Spleen (tissue), 11 donors: ENCODE measurements around the gene RRP7A. TPM values are rescaled to one million over a fixed set of nuclear protein-coding genes. Genes with fewer than 3 reads are reported as not detected.

Experiments
- DNase-seq: peaks from one replicate; pipeline ENCODE4 v3.0.0-alpha.2; 2020
- H3K27ac ChIP-seq, 8 donors: fragments of 200-600 bp; sonication (generic) in 7 of 8; 1 replicate in 4 of 8; 2 replicates in 4 of 8; pipeline versions ENCODE4 v1.5.0 to v1.8.0; 2016 to 2021; ENCODE audit warnings: inconsistent platforms in 4 of 8, mild to moderate bottlenecking in 4 of 8, moderate library complexity in 1 of 8
- H3K27me3 ChIP-seq, 7 donors: fragments of 200-600 bp; sonication (generic) in 6 of 7; replicated peaks in 1 of 7; 1 replicate in 4 of 7; 2 replicates in 3 of 7; pipeline versions ENCODE4 v1.5.0 to v1.8.0; 2016 to 2021; ENCODE audit warnings: inconsistent platforms in 3 of 7, mild to moderate bottlenecking in 1 of 7
- H3K36me3 ChIP-seq, 6 donors: fragments of 200-600 bp; sonication (generic) in 5 of 6; 1 replicate in 4 of 6; 2 replicates in 2 of 6; pipeline versions ENCODE4 v1.5.0 to v1.8.0; 2016 to 2021; ENCODE audit warnings: inconsistent platforms in 2 of 6
- H3K4me1 ChIP-seq, 6 donors: fragments of 200-600 bp; sonication (generic) in 5 of 6; 1 replicate in 3 of 6; 2 replicates in 3 of 6; pipeline versions ENCODE4 v1.5.0 to v1.8.0; 2016 to 2021; ENCODE audit warnings: inconsistent platforms in 3 of 6
- H3K4me3 ChIP-seq, 8 donors: fragments of 200-600 bp; sonication (generic) in 7 of 8; 1 replicate in 4 of 8; 2 replicates in 4 of 8; pipeline versions ENCODE4 v1.5.0 to v1.8.0; 2016 to 2021; ENCODE audit warnings: inconsistent platforms in 4 of 8, mild to moderate bottlenecking in 4 of 8, moderate library complexity in 2 of 8
- H3K9me3 ChIP-seq, 8 donors: fragments of 200-600 bp; sonication (generic) in 7 of 8; 1 replicate in 4 of 8; 2 replicates in 4 of 8; pipeline versions ENCODE4 v1.5.0 to v1.8.0; 2016 to 2021; ENCODE audit warnings: inconsistent platforms in 4 of 8
- CTCF ChIP-seq, 11 experiments: fragments of 200-600 bp in 7 of 11; fragments of 450-650 bp in 4 of 11; sonication (generic) in 4 of 11; IDR thresholded peaks in 8 of 11; conservative IDR thresholded peaks in 3 of 11; 1 replicate in 7 of 11; 2 replicates in 4 of 11; pipeline versions ENCODE4 v1.4.0 to v1.8.0; 2016 to 2021; ENCODE audit warnings: antibody characterized with exemption in 11 of 11, inconsistent platforms in 4 of 11, mild to moderate bottlenecking in 1 of 11
- POLR2A ChIP-seq, 3 donors: fragments of 450-650 bp; IDR thresholded peaks; one replicate each; pipeline ENCODE4 v1.5.1; 2017; ENCODE audit warnings: antibody characterized with exemption in 3 of 3, mild to moderate bottlenecking in 1 of 3
- POLR2AphosphoS5 ChIP-seq, 3 donors: sonication (generic); formaldehyde crosslinking; IDR thresholded peaks; one replicate each; pipeline ENCODE4 v1.5.1; 2017; ENCODE audit warnings: antibody characterized with exemption in 3 of 3
- WGBS, 5 donors: extraction: QIAGEN DNeasy Blood & Tissue Kit in 3 of 5; methylation state at CpG; one replicate each; pipeline versions ENCODE4 v1.1.5 to v1.1.7; 2013 to 2018; 5-methylcytosine and 5-hydroxymethylcytosine counted together
- intact Hi-C: fragments of 100-400 bp; cut with DNase I; formaldehyde crosslinking; loops from one replicate; pipeline ENCODE4 v1.15.0; 2023; ENCODE audit warnings: low total_unique reads
- polyA plus RNA-seq, 3 donors: library from polyadenylated mRNA; stranded (reverse); fragments of 200-250 nt; gene quantifications; one replicate each; pipeline ENCODE4 v1.2.1, GENCODE V29; 2013
- total RNA-seq, 7 donors: library from RNA; depleted of rRNA in 3 of 7; stranded (reverse); fragments of >200 nt in 3 of 7; fragmentation: NEBNext Ultra II Directional in 4 of 7; extraction: Animal tissue kit (Norgen Biotek cat#: 25700) in 4 of 7; gene quantifications; one replicate each; pipeline versions ENCODE4 v1.1.0 to v1.2.1, GENCODE V29; 2016 to 2021
- donor health status: healthy with polysubstance abuse.
- donor health status: DM: no; HTN: no; CAD: no; lungs with moderate emphysema.
- donor health status: DM: no; HTN: no; CAD: no.
- donor health status: Bipolar disorder and iron deficiency.
- donor health status: healthy.
- donor health status: DM: no; HTN: no; CAD: no.
- donor health status: DM: yes; HTN: yes; CAD: no.

The RRP7A gene
- total and polyA plus RNA-seq, 10 donors, result 8.9 to 47.4 (median 35.1) TPM

- Histone ChIP-seq H3K36me3 (no peaks in the 10 kb centered on the region), H3K9me3 (no peaks in the 10 kb centered on the region), H3K27ac (no peak overlapping the region), H3K4me3 (no peak overlapping the region), H3K27me3 (peaks cover 0 to 25% (median 0%) of the 10 kb centered on the region in 7 donors), H3K4me1 (peaks cover 0 to 5% (median 2%) of the 10 kb centered on the region in 6 donors)
- 80 to 91% (median 85%) methylated on average over 8 of the region's 8 CpGs for WGBS, 5 donors
- no peak for TF ChIP-seq POLR2AphosphoS5 (IDR thresholded peaks at IDR 0.05)
- TF ChIP-seq POLR2A (IDR thresholded peaks at IDR 0.05), result no peak
- no peak for TF ChIP-seq CTCF (IDR thresholded peaks at IDR 0.05 in 8 of 11, conservative IDR thresholded peaks at IDR 0.05 in 3 of 11)
- intact Hi-C loops, result no loop called here
- no peak for DNase-seq
Observed at GRCh38 chr22:42472671-42473070, 46.9 kb downstream of the RRP7A start.

DNA sequence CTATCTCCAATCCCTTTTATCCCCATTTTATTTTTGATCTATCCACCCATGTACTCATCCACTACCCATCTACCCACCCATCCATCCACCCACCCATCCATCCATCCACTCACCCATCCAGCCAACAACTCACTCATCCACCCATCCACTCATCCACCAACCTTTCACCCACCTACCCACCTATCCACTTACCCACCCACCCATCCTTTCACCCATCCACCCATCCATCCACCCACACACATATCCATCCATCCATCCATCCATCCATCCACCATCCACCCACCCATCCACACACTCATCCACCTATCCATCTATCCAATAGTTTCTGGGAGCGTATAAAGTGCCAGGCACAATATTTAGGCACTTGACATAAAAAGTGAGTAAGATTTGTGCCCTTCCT lies 48.2 kb downstream of the RRP7A start:
- Histone ChIP-seq H3K9me3 (no peaks in the 10 kb centered on the region), H3K4me1 (peaks cover 0 to 5% (median 2%) of the 10 kb centered on the region in 6 donors), H3K36me3 (no peaks in the 10 kb centered on the region), H3K27me3 (peaks cover 0 to 26% (median 0%) of the 10 kb centered on the region in 7 donors), H3K4me3 (no peak overlapping the region), H3K27ac (no peak overlapping the region)
- no peak for TF ChIP-seq CTCF (IDR thresholded peaks at IDR 0.05 in 8 of 11, conservative IDR thresholded peaks at IDR 0.05 in 3 of 11)
- no peak for TF ChIP-seq POLR2A (IDR thresholded peaks at IDR 0.05)
- TF ChIP-seq POLR2AphosphoS5 (IDR thresholded peaks at IDR 0.05), result no peak
- DNase-seq, result no peak
- intact Hi-C loops, result no loop called here
- WGBS, 5 donors, result 90 to 97% (median 94%) methylated on average over 1 of the region's 1 CpG

DNA sequence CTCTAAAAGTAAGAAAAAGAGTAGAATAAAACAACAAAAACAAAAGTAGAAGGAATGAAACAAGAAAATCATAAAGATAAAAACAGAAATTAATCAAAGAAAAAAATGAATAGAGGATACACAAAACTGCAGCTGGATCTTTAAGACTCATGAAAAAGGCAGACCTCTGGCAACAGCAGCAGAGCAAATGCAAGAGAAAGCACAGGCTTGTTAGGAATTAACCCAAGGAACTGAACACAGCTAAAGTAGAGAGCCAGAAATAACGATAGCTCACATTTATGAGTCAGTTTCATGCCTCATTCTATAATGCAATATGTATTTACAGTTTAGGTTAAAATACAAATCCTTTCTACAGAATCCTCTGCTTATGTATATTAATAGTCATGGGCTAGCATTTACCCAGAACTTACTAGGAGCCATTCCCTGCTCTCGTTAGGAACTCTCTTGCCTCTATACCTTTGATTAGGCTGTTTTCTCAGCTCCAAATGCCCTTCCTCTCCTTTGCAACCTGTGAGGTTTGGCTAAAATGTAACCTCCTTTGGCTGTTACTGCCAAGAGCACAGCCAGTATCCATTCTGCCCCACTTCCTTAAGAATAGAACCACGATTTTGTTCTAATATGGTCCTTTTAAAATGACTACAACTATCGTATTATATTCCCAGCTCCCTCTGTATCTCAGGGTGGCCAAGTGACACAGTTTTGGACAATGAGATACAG lies 49.1 kb downstream of the RRP7A start:
- no peaks in the 10 kb centered on the region for H3K36me3 ChIP-seq
- WGBS, 5 donors, result 70 to 81% (median 78%) methylated on average over 4 of the region's 4 CpGs
- peaks cover 0 to 5% (median 2%) of the 10 kb centered on the region in 6 donors for H3K4me1 ChIP-seq
- DNase-seq, result no peak
- no peak overlapping the region for H3K27ac ChIP-seq
- H3K9me3 ChIP-seq, result no peaks in the 10 kb centered on the region
- peaks cover 0 to 26% (median 0%) of the 10 kb centered on the region in 7 donors for H3K27me3 ChIP-seq
- intact Hi-C loops, result no loop called here
- no peak overlapping the region for H3K4me3 ChIP-seq
- TF ChIP-seq CTCF (IDR thresholded peaks at IDR 0.05 in 8 of 11, conservative IDR thresholded peaks at IDR 0.05 in 3 of 11) (no peak), POLR2A (IDR thresholded peaks at IDR 0.05) (no peak), POLR2AphosphoS5 (IDR thresholded peaks at IDR 0.05) (no peak)

DNA sequence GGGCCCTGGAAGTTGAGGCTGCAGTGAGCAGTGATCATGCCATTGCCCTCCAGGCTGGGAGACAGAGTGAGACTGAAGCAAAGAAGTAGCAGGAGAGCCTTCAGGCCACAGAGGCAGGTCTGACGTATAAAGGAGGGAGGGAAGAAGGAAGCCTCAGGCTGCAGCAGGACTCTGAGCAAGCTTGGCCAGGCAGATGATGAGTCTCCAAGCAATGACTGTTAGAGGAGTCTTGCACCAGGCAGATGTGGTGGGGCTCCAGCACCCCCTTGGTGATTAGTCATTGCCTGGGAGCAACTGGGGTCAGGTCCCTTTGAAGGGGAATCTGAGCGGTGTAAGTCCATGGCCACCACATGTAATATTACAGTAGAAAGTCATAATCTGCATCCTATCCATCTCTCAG lies 50.8 kb downstream of the RRP7A start:
- Histone ChIP-seq H3K4me1 (peaks cover 0 to 5% (median 2%) of the 10 kb centered on the region in 6 donors), H3K36me3 (no peaks in the 10 kb centered on the region), H3K27ac (no peak overlapping the region), H3K4me3 (no peak overlapping the region), H3K27me3 (peaks cover 0 to 25% (median 0%) of the 10 kb centered on the region in 7 donors), H3K9me3 (no peaks in the 10 kb centered on the region)
- intact Hi-C loops, result no loop called here
- no peak for TF ChIP-seq CTCF (IDR thresholded peaks at IDR 0.05 in 8 of 11, conservative IDR thresholded peaks at IDR 0.05 in 3 of 11)
- TF ChIP-seq POLR2A (IDR thresholded peaks at IDR 0.05), result no peak
- no peak for TF ChIP-seq POLR2AphosphoS5 (IDR thresholded peaks at IDR 0.05)
- WGBS, 5 donors, result 84 to 89% (median 88%) methylated on average over 2 of the region's 2 CpGs
- DNase-seq, result no peak
